SK-N-SH (cell line): ENCODE data around the gene TLE1. TPM values are rescaled to one million over a fixed set of nuclear protein-coding genes. Genes with fewer than 3 reads are reported as not detected.

Experiments
- CTCF ChIA-PET: fragments of 300-600, 350-600 bp; formaldehyde crosslinking; extraction: SDS; loops from one replicate; lab custom pipeline; 2021; lab: Yijun Ruan, JAX
- POLR2A ChIA-PET: fragments of 350-600 bp; sonication (Branson Sonifier 250); formaldehyde crosslinking; extraction: SDS; loops from one replicate; lab custom pipeline; 2020; ENCODE audit warnings: antibody characterized with exemption, inconsistent platforms; lab: Yijun Ruan, JAX
- DNase-seq: peaks from one replicate; pipeline ENCODE4 v3.0.0; 2012
- H2AFZ ChIP-seq: fragments of 200-600 bp; sonication (generic); 2 replicates; pipeline ENCODE4 v1.8.1; 2016; ENCODE audit warnings: antibody characterized with exemption, mild to moderate bottlenecking, low read depth
- H3F3A ChIP-seq: fragments of 200-600 bp; sonication (generic); replicated peaks from 2 replicates; pipeline ENCODE3; 2016; ENCODE audit warnings: antibody characterized with exemption, mild to moderate bottlenecking; ENCODE audit not compliant: insufficient read depth
- H3K27ac ChIP-seq, 2 experiments: fragments of 200-500 bp in 1 of 2; fragments of 200-600 bp in 1 of 2; sonication (Bioruptor generic) in 1 of 2; sonication (generic), shearing (Covaris generic) in 1 of 2; 2 replicates each; pipeline versions ENCODE4 v1.5.1 to v1.6.1; 2014 to 2016; ENCODE audit warnings: low read depth in 2 of 2, inconsistent platforms in 1 of 2, low read length in 1 of 2, mild to moderate bottlenecking in 1 of 2, mixed read lengths in 1 of 2
- H3K27me3 ChIP-seq: fragments of 200-600 bp; sonication (generic), shearing (Covaris generic); 2 replicates; pipeline ENCODE4 v1.6.1; 2016; ENCODE audit warnings: mixed run types; ENCODE audit not compliant: insufficient read depth
- H3K36me3 ChIP-seq, 2 experiments: fragments of 200-500 bp in 1 of 2; fragments of 200-600 bp in 1 of 2; sonication (Bioruptor generic) in 1 of 2; sonication (generic) in 1 of 2; replicated peaks in 1 of 2; 2 replicates each; pipeline versions ENCODE3 to v1.5.1; 2014 to 2016; ENCODE audit warnings: low read length in 1 of 2, mild to moderate bottlenecking in 1 of 2; ENCODE audit not compliant: insufficient read depth in 2 of 2, control insufficient read depth in 1 of 2
- H3K4me1 ChIP-seq, 2 experiments: fragments of 200-500 bp in 1 of 2; fragments of 200-600 bp in 1 of 2; sonication (Bioruptor generic) in 1 of 2; sonication (generic), shearing (Covaris generic) in 1 of 2; 2 replicates each; pipeline versions ENCODE4 v1.5.1 to v1.6.1; 2014 to 2016; ENCODE audit warnings: low read depth in 1 of 2, low read length in 1 of 2, mixed run types in 1 of 2; ENCODE audit not compliant: insufficient read depth in 2 of 2, control insufficient read depth in 1 of 2
- H3K4me2 ChIP-seq: fragments of 200-600 bp; sonication (generic), shearing (Covaris generic); 2 replicates; pipeline ENCODE4 v1.6.1; 2017; ENCODE audit warnings: mixed run types
- H3K4me3 ChIP-seq, 2 experiments: fragments of 200-500 bp in 1 of 2; fragments of 200-600 bp in 1 of 2; sonication (Bioruptor generic) in 1 of 2; sonication (generic), shearing (Covaris generic) in 1 of 2; 2 replicates each; pipeline versions ENCODE4 v1.5.1 to v1.8.1; 2014 to 2016; ENCODE audit warnings: low read depth in 2 of 2, inconsistent platforms in 1 of 2, low read length in 1 of 2, mild to moderate bottlenecking in 1 of 2, mixed read lengths in 1 of 2, moderate library complexity in 1 of 2
- H3K79me2 ChIP-seq: fragments of 200-600 bp; sonication (generic); 2 replicates; pipeline ENCODE4 v1.8.1; 2017; ENCODE audit warnings: mild to moderate bottlenecking; ENCODE audit not compliant: insufficient read depth
- H3K9ac ChIP-seq: fragments of 200-600 bp; sonication (generic); 2 replicates; pipeline ENCODE4 v1.6.1; 2017; ENCODE audit warnings: mixed run types
- H3K9me2 ChIP-seq: fragments of 200-600 bp; sonication (generic); 2 replicates; pipeline ENCODE4 v1.6.1; 2017; ENCODE audit warnings: mixed run types
- H3K9me3 ChIP-seq: fragments of 200-600 bp; sonication (generic); 2 replicates; pipeline ENCODE4 v1.6.1; 2017; ENCODE audit warnings: mixed run types, mild to moderate bottlenecking, moderate library complexity
- H4K20me1 ChIP-seq: fragments of 200-600 bp; sonication (generic); 2 replicates; pipeline ENCODE4 v1.6.1; 2017; ENCODE audit warnings: mild to moderate bottlenecking, mixed run types; ENCODE audit not compliant: insufficient read depth
- ELF1 ChIP-seq: IDR thresholded peaks from 2 replicates; pipeline ENCODE4 v1.4.0; 2012
- EP300 ChIP-seq, 2 experiments: IDR thresholded peaks; 2 replicates each; pipeline versions ENCODE4 v1.4.0 to v1.6.1; 2012; ENCODE audit warnings: borderline replicate concordance in 1 of 2, low read depth in 1 of 2, low read length in 1 of 2
- EZH2phosphoT487 ChIP-seq: fragments of 200-600 bp; sonication (generic); IDR thresholded peaks from 2 replicates; pipeline ENCODE4 v1.6.1; 2017; ENCODE audit warnings: low read depth, mixed run types, mild to moderate bottlenecking, antibody characterized with exemption, moderate library complexity, borderline replicate concordance
- FOXJ3 ChIP-seq: sonication (generic); formaldehyde crosslinking; IDR thresholded peaks from 2 replicates; pipeline ENCODE4 v1.5.1; 2020; ENCODE audit warnings: mild to moderate bottlenecking, missing genetic modification reagents
- FOXM1 ChIP-seq: IDR thresholded peaks from 2 replicates; pipeline ENCODE4 v1.4.0; 2012; ENCODE audit warnings: low read depth, mild to moderate bottlenecking
- NRF1 ChIP-seq: IDR thresholded peaks from 2 replicates; pipeline ENCODE4 v1.6.1; 2012; ENCODE audit warnings: low read depth, mild to moderate bottlenecking, low read length
- POLR2AphosphoS5 ChIP-seq: IDR thresholded peaks from 2 replicates; pipeline ENCODE4 v1.6.1; 2012; ENCODE audit warnings: low read depth, low read length
- RFX5 ChIP-seq: IDR thresholded peaks from 2 replicates; pipeline ENCODE4 v1.6.1; 2012; ENCODE audit warnings: mild to moderate bottlenecking, improper control_type of control experiment, low read length
- RXRA ChIP-seq: IDR thresholded peaks from 2 replicates; pipeline ENCODE4 v1.4.0; 2012; ENCODE audit warnings: low read depth, mild to moderate bottlenecking, borderline replicate concordance
- TAF1 ChIP-seq: IDR thresholded peaks from 2 replicates; pipeline ENCODE4 v1.6.1; 2012; ENCODE audit warnings: low read depth, mild to moderate bottlenecking, low read length, moderate library complexity, borderline replicate concordance
- USF1 ChIP-seq: IDR thresholded peaks from 2 replicates; pipeline ENCODE4 v1.4.0; 2012; ENCODE audit warnings: low read depth, borderline replicate concordance
- YY1 ChIP-seq: IDR thresholded peaks from 2 replicates; pipeline ENCODE4 v1.4.0; 2012; ENCODE audit warnings: low read depth, mild to moderate bottlenecking
- ZBTB33 ChIP-seq: IDR thresholded peaks from 2 replicates; pipeline ENCODE4 v1.4.0; 2012; ENCODE audit warnings: low read depth, borderline replicate concordance
- WGBS: methylation state at CpG from one replicate; pipeline ENCODE4 v1.1.6; 2017; ENCODE audit warnings: low lambda C conversion rate; 5-methylcytosine and 5-hydroxymethylcytosine counted together
- polyA plus RNA-seq, 3 experiments: library from polyadenylated mRNA; depleted of rRNA; stranded (reverse); fragments of >200 nt; gene quantifications; 2 replicates each; pipeline ENCODE4 v1.2.3, GENCODE V29; 2012
- TF ChIP-seq, protein P1 (sequence below): fragments of 200-600 bp; sonication (generic); IDR thresholded peaks from 2 replicates; pipeline ENCODE4 v1.6.1; 2017; ENCODE audit warnings: antibody characterized with exemption, mild to moderate bottlenecking, moderate library complexity

TLE1 gene
- polyA plus RNA-seq, 1 of the 3 experiments (the other 2 are of a cell fraction), result 33.0 TPM

DNA sequence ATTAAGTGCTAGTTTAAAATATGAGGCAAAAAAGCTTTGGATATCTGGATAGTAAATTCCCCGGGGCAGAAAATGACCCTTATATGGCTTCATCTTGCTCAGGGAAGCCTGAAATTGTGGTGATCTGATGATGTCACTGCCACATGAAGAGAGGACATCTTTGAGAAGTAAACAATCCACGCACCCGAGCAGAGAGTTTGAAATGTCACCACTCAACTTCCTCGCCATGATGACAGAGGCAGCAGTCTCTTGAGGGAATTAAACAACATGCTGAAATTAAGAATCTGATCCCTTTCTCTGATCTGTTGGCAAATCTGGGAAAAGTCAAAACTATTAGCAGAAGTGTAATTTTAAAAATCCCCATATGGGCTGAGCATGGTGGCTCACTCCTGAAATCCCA is 110.0 kb downstream of the TLE1 start:
- Histone ChIP-seq H3K4me1 (no peaks in the 10 kb centered on the region; a peak in 1 of 4 replicates), H3K9me2 (no peaks in the 10 kb centered on the region), H3K36me3 (peaks cover 10 to 15% of the 10 kb centered on the region in 2 experiments), H3K79me2 (no peaks in the 10 kb centered on the region), H3K9ac (no peak overlapping the region), H3K27me3 (no peaks in the 10 kb centered on the region), H3K27ac (no peak overlapping the region), H3K9me3 (no peaks in the 10 kb centered on the region), H3F3A (no peaks in the 10 kb centered on the region), H3K4me3 (no peak overlapping the region), H3K4me2 (no peak overlapping the region), H4K20me1 (no peaks in the 10 kb centered on the region), H2AFZ (no peak overlapping the region)
- no peak for DNase-seq
- ChIA-PET POLR2A (no interaction called here), CTCF (no interaction called here)
- WGBS, result 100% methylated on average over 4 of the region's 4 CpGs
- no peak for TF ChIP-seq FOXM1
- TF ChIP-seq, protein P1, sequence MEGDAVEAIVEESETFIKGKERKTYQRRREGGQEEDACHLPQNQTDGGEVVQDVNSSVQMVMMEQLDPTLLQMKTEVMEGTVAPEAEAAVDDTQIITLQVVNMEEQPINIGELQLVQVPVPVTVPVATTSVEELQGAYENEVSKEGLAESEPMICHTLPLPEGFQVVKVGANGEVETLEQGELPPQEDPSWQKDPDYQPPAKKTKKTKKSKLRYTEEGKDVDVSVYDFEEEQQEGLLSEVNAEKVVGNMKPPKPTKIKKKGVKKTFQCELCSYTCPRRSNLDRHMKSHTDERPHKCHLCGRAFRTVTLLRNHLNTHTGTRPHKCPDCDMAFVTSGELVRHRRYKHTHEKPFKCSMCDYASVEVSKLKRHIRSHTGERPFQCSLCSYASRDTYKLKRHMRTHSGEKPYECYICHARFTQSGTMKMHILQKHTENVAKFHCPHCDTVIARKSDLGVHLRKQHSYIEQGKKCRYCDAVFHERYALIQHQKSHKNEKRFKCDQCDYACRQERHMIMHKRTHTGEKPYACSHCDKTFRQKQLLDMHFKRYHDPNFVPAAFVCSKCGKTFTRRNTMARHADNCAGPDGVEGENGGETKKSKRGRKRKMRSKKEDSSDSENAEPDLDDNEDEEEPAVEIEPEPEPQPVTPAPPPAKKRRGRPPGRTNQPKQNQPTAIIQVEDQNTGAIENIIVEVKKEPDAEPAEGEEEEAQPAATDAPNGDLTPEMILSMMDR, result no peak
- no peak for TF ChIP-seq USF1
- TF ChIP-seq EP300 (IDR thresholded peaks at IDR 0.05; ENCODE audit: borderline replicate concordance in 1 of 2, low read depth in 1 of 2, low read length in 1 of 2), result no peak
- no peak for TF ChIP-seq ZBTB33
- no peak for TF ChIP-seq ELF1
- TF ChIP-seq NRF1, result no peak
- no peak for TF ChIP-seq FOXJ3 (CRISPR knock-in tag)

DNA sequence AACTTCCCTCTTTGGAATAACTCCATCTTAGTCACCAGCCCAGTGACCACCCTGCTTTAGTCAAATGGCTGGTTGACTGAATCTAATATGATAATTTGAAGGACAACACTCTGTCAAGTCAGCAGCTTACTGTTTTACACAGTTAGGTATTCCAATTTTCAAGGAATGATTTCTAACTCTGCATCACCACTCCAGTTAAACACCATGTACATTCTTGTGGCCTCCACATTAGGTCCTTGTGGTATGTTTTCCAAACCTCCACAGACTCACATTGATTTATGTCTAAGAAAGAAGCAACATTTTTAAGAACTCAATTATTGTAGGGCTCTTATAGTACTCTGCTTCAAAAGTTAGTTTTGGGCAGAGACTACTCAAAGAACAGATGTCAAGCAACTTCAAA is 110.7 kb downstream of the TLE1 start:
- Histone ChIP-seq H3K4me2 (no peak overlapping the region), H3K4me1 (no peaks in the 10 kb centered on the region; a peak in 1 of 4 replicates), H3K9me2 (no peaks in the 10 kb centered on the region), H3K79me2 (no peaks in the 10 kb centered on the region), H3F3A (no peaks in the 10 kb centered on the region), H3K4me3 (no peak overlapping the region), H2AFZ (no peak overlapping the region), H3K36me3 (peaks cover 3 to 9% of the 10 kb centered on the region in 2 experiments), H3K27me3 (no peaks in the 10 kb centered on the region), H3K9me3 (no peaks in the 10 kb centered on the region), H3K9ac (no peak overlapping the region), H4K20me1 (no peaks in the 10 kb centered on the region), H3K27ac (no peak overlapping the region; a peak in 1 of 4 replicates)
- CTCF ChIA-PET, result no interaction called here
- POLR2A ChIA-PET, result no interaction called here
- no peak for DNase-seq
- TF ChIP-seq RXRA (no peak), EZH2phosphoT487 (no peak), TAF1 (no peak), FOXJ3 (CRISPR knock-in tag) (no peak), USF1 (no peak), RFX5 (no peak), POLR2AphosphoS5 (no peak), YY1 (no peak)
